GM12873 (cell line): Measurements from ENCODE around the gene BIRC7.

Experiments
- TF ChIP-seq, protein P1 (sequence below): IDR thresholded peaks from 2 replicates; pipeline ENCODE4 v1.5.1; 2012; ENCODE audit warnings: low read depth, mild to moderate bottlenecking, moderate library complexity, low read length, control low read depth; ENCODE audit not compliant: insufficient read depth; ENCODE audit errors: missing control alignments

Gene BIRC7

DNA sequence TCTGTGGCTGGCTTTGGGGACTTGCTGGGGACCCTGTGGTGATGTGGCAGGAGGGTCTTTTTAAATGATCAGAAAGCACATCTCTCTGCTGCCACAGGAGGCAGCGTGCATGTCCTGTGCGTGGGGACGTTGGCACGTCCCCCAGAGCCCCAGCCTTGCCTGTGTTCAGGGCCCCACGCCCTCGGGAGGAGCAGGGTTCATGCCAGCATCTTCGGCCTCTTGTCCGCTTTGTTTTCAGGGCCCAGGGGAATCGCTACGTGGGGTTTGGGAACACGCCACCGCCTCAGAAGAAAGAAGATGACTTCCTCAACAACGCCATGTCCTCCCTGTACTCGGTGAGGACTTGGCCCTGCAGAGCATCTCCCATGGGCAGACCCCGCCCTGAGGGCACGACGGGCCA is 43.0 kb downstream of the BIRC7 start:
- TF ChIP-seq, protein P1, sequence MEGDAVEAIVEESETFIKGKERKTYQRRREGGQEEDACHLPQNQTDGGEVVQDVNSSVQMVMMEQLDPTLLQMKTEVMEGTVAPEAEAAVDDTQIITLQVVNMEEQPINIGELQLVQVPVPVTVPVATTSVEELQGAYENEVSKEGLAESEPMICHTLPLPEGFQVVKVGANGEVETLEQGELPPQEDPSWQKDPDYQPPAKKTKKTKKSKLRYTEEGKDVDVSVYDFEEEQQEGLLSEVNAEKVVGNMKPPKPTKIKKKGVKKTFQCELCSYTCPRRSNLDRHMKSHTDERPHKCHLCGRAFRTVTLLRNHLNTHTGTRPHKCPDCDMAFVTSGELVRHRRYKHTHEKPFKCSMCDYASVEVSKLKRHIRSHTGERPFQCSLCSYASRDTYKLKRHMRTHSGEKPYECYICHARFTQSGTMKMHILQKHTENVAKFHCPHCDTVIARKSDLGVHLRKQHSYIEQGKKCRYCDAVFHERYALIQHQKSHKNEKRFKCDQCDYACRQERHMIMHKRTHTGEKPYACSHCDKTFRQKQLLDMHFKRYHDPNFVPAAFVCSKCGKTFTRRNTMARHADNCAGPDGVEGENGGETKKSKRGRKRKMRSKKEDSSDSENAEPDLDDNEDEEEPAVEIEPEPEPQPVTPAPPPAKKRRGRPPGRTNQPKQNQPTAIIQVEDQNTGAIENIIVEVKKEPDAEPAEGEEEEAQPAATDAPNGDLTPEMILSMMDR, result peak; percentile 1

DNA sequence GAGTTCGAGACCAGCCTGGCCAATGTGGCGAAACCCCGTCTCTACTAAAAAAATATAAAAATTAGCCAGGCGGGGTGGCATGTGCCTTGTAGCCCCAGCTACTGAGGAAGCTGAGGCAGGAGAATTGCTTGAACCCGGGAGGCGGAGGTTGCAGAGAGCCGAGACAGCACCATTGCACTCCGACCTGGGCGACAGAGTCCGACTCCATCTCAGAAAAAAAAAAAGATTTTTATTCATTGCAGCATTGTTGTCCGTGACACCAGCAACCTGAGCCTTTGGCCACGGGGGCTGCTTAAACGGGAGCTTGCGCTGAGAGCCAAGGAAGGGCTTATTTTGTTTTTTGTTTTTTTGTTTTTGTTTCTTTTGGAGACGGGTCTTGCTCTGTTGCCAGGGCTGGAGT is 44.2 kb downstream of the BIRC7 start:
- TF ChIP-seq, protein P1, result no peak

DNA sequence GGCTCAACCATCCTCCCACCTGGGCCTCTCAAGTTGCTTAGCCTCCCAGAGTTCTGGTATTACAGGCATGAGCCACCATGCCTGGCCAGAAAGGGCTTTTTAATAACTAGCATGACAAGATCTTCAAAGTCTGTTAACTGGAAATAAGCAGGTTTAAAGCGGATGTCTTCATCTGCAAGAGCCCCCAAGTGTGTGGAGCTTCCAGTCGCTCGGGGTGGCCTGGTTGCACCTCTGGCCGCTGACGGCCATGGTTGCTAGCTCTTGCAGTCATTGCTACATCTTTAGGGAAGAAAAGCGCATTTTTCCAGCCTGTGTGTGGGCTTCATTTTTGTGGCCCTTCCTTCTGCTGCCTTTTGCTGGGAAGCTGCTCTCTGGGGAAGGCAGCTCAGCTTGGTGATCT is 44.7 kb downstream of the BIRC7 start:
- TF ChIP-seq, protein P1, result no peak

DNA sequence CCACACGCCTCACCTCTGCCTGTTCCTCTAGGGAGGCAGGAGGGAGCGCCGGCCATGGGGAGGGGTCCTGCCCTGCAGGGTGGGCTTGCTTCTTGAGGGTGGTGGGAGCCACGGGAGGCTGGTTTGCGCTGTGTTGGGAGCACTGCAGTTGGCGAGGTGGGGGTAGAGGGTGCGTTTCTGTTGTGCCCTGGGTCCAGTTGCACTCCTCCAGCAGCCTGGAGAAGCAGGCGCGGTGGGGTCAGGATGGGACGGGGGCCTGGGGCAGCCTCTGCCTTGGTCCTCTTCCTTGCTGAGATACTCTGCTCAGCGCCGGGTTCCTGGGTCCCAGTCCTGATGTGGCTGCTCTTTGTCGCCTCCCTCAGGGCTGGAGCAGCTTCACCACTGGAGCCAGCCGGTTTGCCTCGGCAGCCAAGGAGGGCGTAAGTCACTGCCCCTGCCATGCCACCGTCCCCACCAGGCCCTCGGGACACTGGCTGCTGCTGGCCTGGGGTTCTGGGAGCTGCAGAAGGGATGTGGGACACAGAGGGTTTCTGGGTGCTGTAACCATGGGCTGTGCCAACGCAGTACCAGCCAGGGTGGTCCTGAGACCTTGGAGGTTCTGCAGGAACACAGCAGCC is 45.3 kb downstream of the BIRC7 start:
- TF ChIP-seq, protein P1, result peak; percentile 37

DNA sequence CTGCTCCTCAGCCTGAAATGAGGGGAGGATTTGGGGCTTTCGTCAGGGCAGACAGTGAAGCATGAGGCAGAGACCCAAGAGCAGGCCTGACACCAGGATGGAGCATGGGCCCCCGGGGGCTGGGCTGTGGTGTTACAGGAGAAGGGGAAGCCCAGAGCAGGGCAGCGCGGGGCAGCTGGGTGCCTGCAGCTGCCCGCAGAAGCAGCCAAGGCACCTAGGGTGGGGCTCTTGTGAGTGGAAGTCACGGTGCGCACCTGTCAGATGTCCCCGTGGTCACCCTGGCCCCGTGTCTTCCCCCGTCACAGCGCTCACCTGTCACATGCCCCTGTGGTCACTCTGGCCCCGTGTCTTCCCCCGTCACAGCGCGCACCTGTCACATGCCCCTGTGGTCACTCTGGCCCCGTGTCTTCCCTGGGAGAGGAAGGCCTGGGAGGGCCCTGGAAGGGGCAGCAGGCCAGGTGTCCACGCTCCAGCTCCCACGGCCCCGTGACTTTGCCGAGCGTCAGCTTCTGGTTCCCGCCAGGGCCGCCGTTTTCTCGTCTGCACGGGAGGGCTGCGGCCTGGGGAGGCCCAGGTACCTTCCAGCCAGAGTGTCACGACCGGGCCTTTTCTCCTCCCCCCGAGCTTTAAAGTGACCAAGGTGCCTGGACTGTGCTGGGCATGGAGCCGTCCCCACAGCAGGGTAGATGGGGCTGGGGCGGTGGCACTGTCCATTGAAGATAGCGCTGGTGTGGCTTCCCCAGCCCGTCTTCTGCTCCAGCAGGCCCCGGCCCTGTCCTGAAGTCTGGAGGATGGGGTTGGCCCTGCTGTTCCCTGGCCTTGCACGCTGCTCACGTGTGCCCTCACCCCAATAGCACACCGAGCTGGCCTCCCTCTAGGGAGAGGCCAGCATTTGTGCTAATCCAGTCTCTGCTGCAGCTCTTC is 46.3 kb downstream of the BIRC7 start:
- TF ChIP-seq, protein P1, result no peak

DNA sequence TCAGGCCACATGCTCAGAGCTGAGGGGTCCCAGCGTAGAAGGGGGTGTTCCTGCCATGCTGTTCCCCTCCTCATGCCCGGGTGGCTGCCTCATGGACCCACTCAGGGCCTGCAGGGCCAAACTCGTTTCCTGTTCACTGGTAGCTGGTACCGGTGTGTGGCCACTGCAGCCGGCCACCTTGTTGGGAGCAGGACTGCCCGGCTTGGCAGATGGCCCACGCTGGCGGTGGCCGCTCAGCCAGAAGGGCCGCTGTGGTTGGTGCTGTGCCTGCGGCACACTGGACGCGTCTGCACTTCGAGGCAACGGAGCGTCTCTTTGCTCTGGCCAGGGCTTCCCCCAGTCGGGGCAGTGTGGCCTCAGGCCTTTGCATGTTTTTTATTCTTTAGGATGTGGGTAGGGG is 47.2 kb downstream of the BIRC7 start:
- TF ChIP-seq, protein P1, result no peak

DNA sequence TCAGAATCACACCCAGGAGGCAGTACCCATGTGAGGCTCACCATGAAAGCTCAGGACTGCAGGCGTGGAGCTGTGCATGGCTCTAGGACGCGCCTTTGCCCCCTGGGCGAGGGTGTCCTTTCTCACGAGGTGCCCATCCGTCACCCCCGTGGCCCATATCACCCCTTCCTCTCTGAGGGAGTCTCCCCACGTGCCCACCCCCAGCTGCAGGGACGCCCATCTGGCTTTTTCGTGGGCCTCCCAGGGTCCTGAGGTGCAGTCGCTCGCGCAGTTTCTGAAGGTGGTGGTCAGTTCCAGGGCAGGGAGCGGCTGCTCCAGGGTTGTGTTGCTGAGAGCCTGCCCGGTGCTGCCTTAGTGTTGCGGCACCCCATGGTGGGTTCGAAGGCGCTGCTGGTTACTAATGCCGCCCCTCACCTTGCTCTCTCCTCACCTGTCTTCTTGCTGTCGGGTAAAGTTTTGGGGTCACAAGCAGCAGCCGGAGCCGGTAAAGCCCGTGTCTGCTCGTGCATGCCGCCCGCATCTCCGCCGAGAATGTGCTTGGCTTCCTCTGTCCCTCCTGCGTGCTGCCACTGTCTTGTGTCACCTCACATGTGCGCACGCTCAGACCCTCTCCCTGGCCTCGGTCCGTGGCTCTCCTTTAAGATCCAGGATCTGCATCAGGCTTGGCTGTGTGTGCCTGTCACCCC is 47.8 kb downstream of the BIRC7 start:
- TF ChIP-seq, protein P1, result no peak
